Measurements from ENCODE around the gene QSER1.

GRCh38 chr11:32905028-32905667, 12.5 kb downstream of the QSER1 start:
- TF ChIP-seq CTCF (IDR thresholded peaks at IDR 0.05), result no peak
- no peak for TF ChIP-seq POLR2A (IDR thresholded peaks at IDR 0.05)

All from uterus (tissue), 2 donors.